ENCODE results near the gene TNFRSF1B.

TNFRSF1B gene

DNA sequence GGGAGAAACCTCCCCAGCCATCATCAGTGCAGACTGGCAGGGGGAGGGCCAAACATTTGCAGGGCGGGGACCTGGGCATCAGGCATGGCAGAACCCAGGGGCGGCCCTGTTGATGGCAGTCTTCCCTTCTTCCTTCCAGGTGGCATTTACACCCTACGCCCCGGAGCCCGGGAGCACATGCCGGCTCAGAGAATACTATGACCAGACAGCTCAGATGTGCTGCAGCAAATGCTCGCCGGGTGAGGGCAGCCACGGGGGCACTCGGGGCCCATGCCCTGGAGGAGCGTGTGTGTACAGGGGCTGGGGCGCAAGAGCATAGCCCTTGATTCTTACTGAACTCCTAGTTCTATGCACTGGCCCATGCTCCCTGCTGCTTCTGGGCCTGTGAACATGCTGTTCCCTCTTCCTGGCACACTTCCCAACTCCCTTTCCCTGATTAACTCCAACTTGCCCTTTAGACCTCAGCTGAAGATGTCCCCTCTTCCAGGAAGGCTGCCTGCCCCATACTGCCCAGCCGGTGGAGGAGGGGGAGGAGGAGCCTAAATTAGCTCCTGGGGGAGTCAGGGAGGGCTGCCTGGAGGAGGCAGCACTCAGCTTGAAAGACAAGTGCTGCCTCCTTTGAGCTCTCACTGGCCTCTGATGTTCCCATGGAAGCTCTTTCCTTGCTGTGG lies 22.0 kb downstream of the TNFRSF1B start:
- H3K27ac ChIP-seq: no peak overlapping the region
- H3K36me3 ChIP-seq: no peaks in the 10 kb centered on the region
- H3K4me2 ChIP-seq: no peak overlapping the region
- no peak overlapping the region for H3K9ac ChIP-seq
- no peak for TF ChIP-seq Cebpa-rat (IDR thresholded peaks at IDR 0.05)
- no peaks in the 10 kb centered on the region for H4K20me1 ChIP-seq
- H3K9me3 ChIP-seq: no peaks in the 10 kb centered on the region
- H3K27me3 ChIP-seq: no peaks in the 10 kb centered on the region
- peaks cover 50% of the 10 kb centered on the region for H3K4me1 ChIP-seq
- H3K4me3 ChIP-seq: no peak overlapping the region

DNA sequence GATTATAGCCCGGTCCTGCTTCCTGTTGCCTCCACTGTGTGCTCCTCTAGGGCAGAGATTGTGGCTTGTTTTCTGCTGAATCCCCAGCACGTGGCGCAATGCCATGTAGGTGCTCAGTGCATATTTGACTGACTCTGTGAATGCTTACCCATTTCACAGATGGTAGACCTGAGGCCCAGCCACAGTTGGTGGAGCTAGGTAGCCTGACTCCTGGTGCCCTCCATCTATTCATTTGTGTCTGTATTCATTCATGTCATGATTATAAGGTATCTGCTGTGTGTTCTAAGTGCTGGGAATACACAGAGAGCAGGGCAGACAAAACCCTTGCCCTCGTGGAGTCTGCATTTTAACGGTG lies 22.5 kb downstream of the TNFRSF1B start:
- Histone ChIP-seq H3K4me1 (peaks cover 45% of the 10 kb centered on the region), H3K9me3 (no peaks in the 10 kb centered on the region), H3K36me3 (no peaks in the 10 kb centered on the region), H4K20me1 (no peaks in the 10 kb centered on the region), H3K4me3 (no peak overlapping the region), H3K9ac (no peak overlapping the region), H3K27me3 (no peaks in the 10 kb centered on the region), H3K27ac (no peak overlapping the region), H3K4me2 (no peak overlapping the region)
- no peak for TF ChIP-seq Cebpa-rat (IDR thresholded peaks at IDR 0.05)

DNA sequence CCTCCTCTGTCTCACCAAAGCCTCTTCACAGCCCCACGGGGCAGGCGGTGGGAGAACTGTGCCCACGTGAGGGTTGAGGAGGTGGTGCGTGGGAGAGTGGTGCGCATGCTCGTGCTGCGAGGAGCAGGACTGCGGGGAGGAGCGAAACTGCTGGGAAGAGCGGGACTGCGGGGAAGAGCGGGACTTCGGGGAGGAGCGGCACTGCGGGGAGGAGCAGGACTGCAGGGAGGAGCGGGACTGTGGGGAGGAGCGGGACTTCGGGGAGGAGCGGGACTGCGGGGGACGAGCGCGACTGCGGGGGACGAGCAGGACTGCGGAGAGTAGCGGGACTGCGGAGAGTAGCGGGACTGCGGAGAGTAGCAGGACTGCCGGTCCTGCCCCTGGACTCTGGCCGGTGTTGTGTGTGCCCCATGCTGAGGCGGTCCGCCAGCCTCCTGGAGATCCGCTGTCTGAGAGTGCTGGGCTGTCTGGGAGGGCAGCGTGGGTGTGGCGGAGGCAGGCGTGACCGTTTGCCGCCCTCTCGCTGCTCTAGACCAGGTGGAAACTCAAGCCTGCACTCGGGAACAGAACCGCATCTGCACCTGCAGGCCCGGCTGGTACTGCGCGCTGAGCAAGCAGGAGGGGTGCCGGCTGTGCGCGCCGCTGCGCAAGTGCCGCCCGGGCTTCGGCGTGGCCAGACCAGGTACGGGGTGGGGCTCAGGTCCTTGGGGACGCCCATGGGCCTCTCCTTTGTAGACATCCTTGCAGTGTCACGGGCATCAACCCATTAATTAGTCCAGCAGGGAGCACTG lies 24.6 kb downstream of the TNFRSF1B start:
- H3K27me3 ChIP-seq: no peaks in the 10 kb centered on the region
- TF ChIP-seq Cebpa-rat (IDR thresholded peaks at IDR 0.05): no peak
- H3K9ac ChIP-seq: no peak overlapping the region
- H3K36me3 ChIP-seq: no peaks in the 10 kb centered on the region
- H3K9me3 ChIP-seq: no peaks in the 10 kb centered on the region
- no peaks in the 10 kb centered on the region for H4K20me1 ChIP-seq
- peak overlapping the region; percentile 42 for H3K4me2 ChIP-seq
- H3K27ac ChIP-seq: no peak overlapping the region
- peaks cover 29% of the 10 kb centered on the region for H3K4me1 ChIP-seq
- no peak overlapping the region for H3K4me3 ChIP-seq

DNA sequence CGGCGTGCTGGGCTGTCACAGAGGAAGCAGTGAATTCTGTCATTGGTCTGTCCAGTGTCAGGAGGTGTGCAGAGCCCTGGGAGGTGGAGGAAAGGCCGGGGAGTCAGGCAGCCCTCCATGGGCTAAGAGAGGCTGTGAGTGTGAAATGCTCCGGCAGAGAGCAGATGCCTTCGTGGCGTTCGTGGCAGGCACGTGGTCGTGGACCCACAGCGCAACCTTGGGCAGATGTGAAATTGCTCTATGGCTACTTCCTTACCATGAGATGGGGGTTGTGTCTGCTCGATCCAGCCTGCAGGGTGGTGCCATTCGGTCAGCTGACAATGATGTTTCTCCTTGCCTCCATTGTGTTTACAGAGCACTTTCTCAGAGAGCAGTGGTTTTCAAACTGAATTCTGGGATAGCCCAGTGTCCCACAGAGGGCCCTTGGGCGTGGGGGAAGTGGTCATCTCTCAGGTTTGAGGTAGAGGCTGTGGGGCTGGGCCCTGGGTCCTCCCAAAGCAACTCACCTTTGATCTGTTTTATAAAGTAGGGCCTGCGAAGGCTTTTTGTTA lies 27.9 kb downstream of the TNFRSF1B start:
- H3K4me1 ChIP-seq: peaks cover 57% of the 10 kb centered on the region
- no peak for TF ChIP-seq Cebpa-rat (IDR thresholded peaks at IDR 0.05)
- no peaks in the 10 kb centered on the region for H3K27me3 ChIP-seq
- H3K9me3 ChIP-seq: no peaks in the 10 kb centered on the region
- H3K27ac ChIP-seq: no peak overlapping the region
- no peaks in the 10 kb centered on the region for H3K36me3 ChIP-seq
- H3K9ac ChIP-seq: no peak overlapping the region
- no peaks in the 10 kb centered on the region for H4K20me1 ChIP-seq
- H3K4me3 ChIP-seq: no peak overlapping the region
- no peak overlapping the region for H3K4me2 ChIP-seq

DNA sequence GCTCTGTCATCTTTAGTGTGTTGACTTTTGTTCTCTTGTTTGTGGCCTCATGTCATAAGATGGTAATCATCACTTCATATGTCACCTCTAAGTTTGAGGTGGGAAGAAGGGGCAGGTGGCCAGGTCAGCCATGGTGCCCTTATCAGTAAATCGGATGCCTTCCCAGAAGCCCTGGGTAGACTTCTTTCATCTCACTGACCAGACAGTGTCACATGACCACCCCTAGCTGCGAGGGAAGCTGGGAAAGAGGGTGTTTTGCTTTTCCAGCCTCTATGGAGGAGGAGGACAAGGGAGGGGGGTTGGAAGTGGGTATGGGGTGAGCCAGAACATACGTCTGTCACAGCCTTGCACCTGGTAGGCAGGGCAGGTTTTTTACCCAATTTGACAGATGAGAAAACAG lies 28.6 kb downstream of the TNFRSF1B start:
- H3K9ac ChIP-seq: no peak overlapping the region
- no peaks in the 10 kb centered on the region for H4K20me1 ChIP-seq
- H3K9me3 ChIP-seq: no peaks in the 10 kb centered on the region
- TF ChIP-seq Cebpa-rat (IDR thresholded peaks at IDR 0.05): no peak
- H3K36me3 ChIP-seq: no peaks in the 10 kb centered on the region
- H3K27me3 ChIP-seq: no peaks in the 10 kb centered on the region
- no peak overlapping the region for H3K27ac ChIP-seq
- H3K4me1 ChIP-seq: peaks cover 64% of the 10 kb centered on the region
- H3K4me3 ChIP-seq: no peak overlapping the region
- no peak overlapping the region for H3K4me2 ChIP-seq

DNA sequence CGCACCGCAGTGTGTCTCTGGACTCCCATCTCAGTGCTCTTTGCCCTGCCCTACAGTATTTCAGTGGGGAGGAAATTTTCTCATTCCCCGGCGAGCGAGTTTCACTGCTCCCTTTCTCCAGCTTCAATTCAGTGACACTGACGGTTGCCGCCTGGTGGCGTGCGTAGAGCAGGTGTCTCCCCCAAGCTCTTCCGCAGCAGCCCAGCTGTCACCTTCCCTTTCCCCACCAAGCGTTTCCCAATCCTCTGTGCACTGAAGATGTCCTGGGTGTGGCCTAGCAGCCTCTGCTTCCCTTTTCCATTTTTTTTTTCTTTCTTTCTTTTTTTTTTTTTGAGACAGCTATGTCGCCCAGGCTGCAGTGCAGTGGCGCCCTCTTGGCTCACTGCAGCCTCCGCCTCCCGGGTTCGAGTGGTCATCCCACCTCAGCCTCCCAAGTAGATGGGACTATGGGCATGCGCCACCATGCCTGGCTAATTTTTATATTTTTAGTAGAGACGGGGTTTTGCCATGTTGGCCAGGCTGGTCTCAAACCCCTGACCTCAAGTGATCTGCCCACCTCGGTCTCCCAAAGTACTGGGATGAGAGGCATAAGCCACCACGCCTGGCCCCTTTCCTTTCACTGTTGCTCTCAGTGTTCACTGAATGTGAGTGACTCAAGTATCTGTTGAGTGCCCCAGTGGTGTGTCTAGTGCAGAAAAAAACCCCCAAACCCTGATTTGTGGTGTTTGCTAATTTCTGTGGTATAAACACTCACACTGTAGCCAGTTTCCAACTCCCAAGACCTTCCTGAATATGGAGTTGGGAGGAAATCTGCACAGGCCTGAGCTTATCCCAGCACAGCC lies 30.1 kb downstream of the TNFRSF1B start:
- Histone ChIP-seq H3K4me2 (peak overlapping the region; percentile 20; the same call in 1 of the 2 replicates), H4K20me1 (no peaks in the 10 kb centered on the region), H3K27me3 (no peaks in the 10 kb centered on the region), H3K27ac (no peak overlapping the region), H3K4me3 (no peak overlapping the region), H3K9me3 (no peaks in the 10 kb centered on the region), H3K36me3 (no peaks in the 10 kb centered on the region), H3K9ac (no peak overlapping the region), H3K4me1 (peaks cover 57% of the 10 kb centered on the region)
- TF ChIP-seq Cebpa-rat (IDR thresholded peaks at IDR 0.05): no peak; the same call in 1 of the 2 replicates

DNA sequence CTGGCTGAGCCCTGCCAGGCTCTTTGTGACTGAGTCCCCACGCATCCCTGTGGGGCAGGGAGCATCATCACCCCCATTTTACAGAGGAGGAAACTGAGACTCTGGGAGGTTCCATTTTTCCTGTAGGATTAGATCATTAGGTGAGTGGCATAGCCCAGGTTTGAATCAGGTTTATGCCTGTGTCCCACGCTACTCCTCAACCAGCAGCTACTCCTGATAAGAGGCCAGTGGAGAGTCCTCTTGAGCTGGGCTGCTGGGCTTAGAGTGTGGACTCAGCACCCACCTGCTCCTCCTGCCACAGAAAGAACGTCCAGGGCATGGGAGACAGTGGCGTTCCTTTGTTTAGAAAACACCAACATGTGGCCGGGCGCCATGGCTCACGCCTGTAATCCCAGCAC lies 30.7 kb downstream of the TNFRSF1B start:
- no peak for TF ChIP-seq Cebpa-rat (IDR thresholded peaks at IDR 0.05)
- Histone ChIP-seq H3K4me1 (peaks cover 54% of the 10 kb centered on the region), H4K20me1 (no peaks in the 10 kb centered on the region), H3K9me3 (no peaks in the 10 kb centered on the region), H3K9ac (no peak overlapping the region), H3K27me3 (no peaks in the 10 kb centered on the region), H3K4me3 (no peak overlapping the region), H3K4me2 (no peak overlapping the region), H3K27ac (no peak overlapping the region), H3K36me3 (no peaks in the 10 kb centered on the region)

DNA sequence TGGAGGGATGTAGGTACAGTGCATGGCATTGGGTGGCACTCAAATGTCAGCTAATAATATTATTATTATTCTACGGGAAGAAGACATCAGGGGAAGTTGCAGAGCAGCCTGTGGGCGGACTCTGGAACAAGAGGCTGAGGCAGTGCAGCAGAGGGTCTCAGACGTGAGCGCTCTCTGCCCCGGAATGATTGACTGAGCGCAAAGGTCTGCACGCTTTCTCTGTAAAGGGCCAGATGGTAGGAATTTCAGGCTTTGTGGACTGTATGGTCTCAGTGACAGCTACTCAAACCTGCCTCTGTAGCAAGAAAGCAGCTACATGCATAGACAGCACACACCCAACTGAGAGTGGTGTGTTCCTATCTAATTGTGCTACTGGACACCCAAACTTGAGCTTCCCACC lies 33.4 kb downstream of the TNFRSF1B start:
- Histone ChIP-seq H4K20me1 (no peaks in the 10 kb centered on the region), H3K4me2 (0 out of 2 replicates have a peak overlapping the region, but pooled peaks have one; percentile 51), H3K9me3 (no peaks in the 10 kb centered on the region), H3K36me3 (no peaks in the 10 kb centered on the region), H3K27me3 (no peaks in the 10 kb centered on the region), H3K4me3 (no peak overlapping the region), H3K9ac (no peak overlapping the region), H3K27ac (no peak overlapping the region), H3K4me1 (peaks cover 66% of the 10 kb centered on the region)
- no peak for TF ChIP-seq Cebpa-rat (IDR thresholded peaks at IDR 0.05)

DNA sequence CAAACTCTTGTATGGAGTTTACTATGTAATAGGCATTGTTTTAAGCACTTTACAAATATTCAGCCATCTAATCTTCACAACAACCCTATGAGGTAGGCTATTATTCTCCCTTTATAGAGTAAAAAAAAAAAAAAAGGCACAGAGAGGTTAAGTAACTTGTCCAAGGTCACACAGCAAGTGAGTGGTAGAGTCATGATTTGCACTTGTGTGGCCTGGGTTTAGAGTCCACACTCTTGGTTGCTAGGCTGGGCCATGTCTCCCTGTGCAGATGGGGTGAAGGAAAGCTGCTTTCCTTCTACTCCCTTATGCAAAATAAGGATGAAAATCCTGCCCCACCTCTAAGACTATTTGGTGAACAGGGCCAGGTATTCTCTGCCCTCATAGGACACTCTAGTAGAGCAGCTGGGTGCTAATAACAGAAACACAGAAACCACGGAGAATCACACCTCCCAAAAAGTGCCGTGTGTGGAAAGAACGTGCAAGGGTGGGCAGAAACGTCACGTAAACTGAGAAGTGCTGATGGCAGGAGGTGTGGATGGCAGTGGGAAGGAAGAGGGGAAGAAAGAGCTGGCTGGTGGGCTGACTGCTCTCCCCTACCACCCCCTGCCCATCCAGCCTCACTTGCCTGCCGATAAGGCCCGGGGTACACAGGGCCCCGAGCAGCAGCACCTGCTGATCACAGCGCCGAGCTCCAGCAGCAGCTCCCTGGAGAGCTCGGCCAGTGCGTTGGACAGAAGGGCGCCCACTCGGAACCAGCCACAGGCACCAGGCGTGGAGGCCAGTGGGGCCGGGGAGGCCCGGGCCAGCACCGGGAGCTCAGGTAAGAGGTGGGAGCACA lies 34.8 kb downstream of the TNFRSF1B start:
- no peak for TF ChIP-seq Cebpa-rat (IDR thresholded peaks at IDR 0.05)
- H3K4me2 ChIP-seq: peak overlapping the region; percentile 30
- no peaks in the 10 kb centered on the region for H3K27me3 ChIP-seq
- H3K36me3 ChIP-seq: no peaks in the 10 kb centered on the region
- H3K27ac ChIP-seq: no peak overlapping the region
- H4K20me1 ChIP-seq: no peaks in the 10 kb centered on the region
- H3K9ac ChIP-seq: no peak overlapping the region
- H3K4me1 ChIP-seq: peaks cover 61% of the 10 kb centered on the region
- H3K4me3 ChIP-seq: no peak overlapping the region
- no peaks in the 10 kb centered on the region for H3K9me3 ChIP-seq

Data from BLaER1 (cell line).